Ecto neural progenitor cell (in vitro differentiated cells): Measurements from ENCODE around the gene ATP9B.
A peak's percentile ranks its signal among the peaks of the same experiment; 100 is the strongest.
"Not testable (repeated sequence)": the region's sequence is repeated elsewhere in the genome, so short reads cannot be mapped to it uniquely, and the experiment has no call there.

Experiments used
- DNase-seq: peaks from one replicate; pipeline ENCODE4 v3.0.0-alpha.2; 2018; ENCODE audit warnings: low spot score

The ATP9B gene

GRCh38 chr18:79242246-79242645 is 173.1 kb downstream of the ATP9B start:
- no peak for DNase-seq

- no peak for DNase-seq
Measured at GRCh38 chr18:79245517-79246001, 176.4 kb downstream of the ATP9B start.

- DNase-seq: peak; percentile 86
Measured at GRCh38 chr18:79246309-79247108, 177.3 kb downstream of the ATP9B start.

GRCh38 chr18:79248495-79249060 is 179.4 kb downstream of the ATP9B start:
- DNase-seq: no peak

- no peak for DNase-seq
Measured at GRCh38 chr18:79250301-79250981, 181.2 kb downstream of the ATP9B start.

- no peak for DNase-seq
Measured at GRCh38 chr18:79251021-79251420, 181.8 kb downstream of the ATP9B start.

- no peak for DNase-seq
Measured at GRCh38 chr18:79252904-79253633, 183.9 kb downstream of the ATP9B start.

- no peak for DNase-seq
Measured at GRCh38 chr18:79257480-79257879, 188.3 kb downstream of the ATP9B start.

- no peak for DNase-seq
Measured at GRCh38 chr18:79258447-79258846, 189.3 kb downstream of the ATP9B start.

- DNase-seq: no peak
Measured at GRCh38 chr18:79259218-79259617, 190.0 kb downstream of the ATP9B start.

GRCh38 chr18:79260023-79260422 is 190.8 kb downstream of the ATP9B start:
- DNase-seq: no peak

- no peak for DNase-seq
Measured at GRCh38 chr18:79260510-79260909, 191.3 kb downstream of the ATP9B start.

- DNase-seq: not testable (repeated sequence)
Measured at GRCh38 chr18:79265068-79265467, 195.9 kb downstream of the ATP9B start.

GRCh38 chr18:79271812-79272211 is 202.6 kb downstream of the ATP9B start:
- DNase-seq: not testable (repeated sequence)

GRCh38 chr18:79272916-79273315 is 203.7 kb downstream of the ATP9B start:
- DNase-seq: no peak

- DNase-seq: no peak
Measured at GRCh38 chr18:79274823-79275222, 205.6 kb downstream of the ATP9B start.

GRCh38 chr18:79275461-79275860 is 206.3 kb downstream of the ATP9B start:
- no peak for DNase-seq

GRCh38 chr18:79275992-79276391 is 206.8 kb downstream of the ATP9B start:
- no peak for DNase-seq

GRCh38 chr18:79278896-79279295 is 209.7 kb downstream of the ATP9B start:
- DNase-seq: no peak

- DNase-seq: no peak
Measured at GRCh38 chr18:79283131-79283810, 214.1 kb downstream of the ATP9B start.

GRCh38 chr18:79283929-79284328 is 214.7 kb downstream of the ATP9B start:
- DNase-seq: no peak

- not testable (repeated sequence) for DNase-seq
Measured at GRCh38 chr18:79285191-79285590, 216.0 kb downstream of the ATP9B start.
